K562 (cell line): ENCODE measurements around the gene PTPRG. TPM values are rescaled to one million over a fixed set of nuclear protein-coding genes. Genes with fewer than 3 reads are reported as not detected.

ENCODE experiments used
- ATAC-seq: fragments of 200-7000 bp; cut with Tn5 transposase; 3 replicates; pipeline ENCODE4 v1.9.1; 2020; ENCODE audit warnings: moderate library complexity
- BruUV-seq: library from RNA; stranded (reverse); fragments of 400-500 nt; replicated peaks from 2 replicates; lab custom pipeline; 2021; lab: Mats Ljungman, UMichigan
- CTCF ChIA-PET: fragments of 300-600 bp; formaldehyde crosslinking; extraction: SDS; loops from one replicate; lab custom pipeline; 2021; ENCODE audit warnings: low intra/inter-chr PET ratio; lab: Yijun Ruan, JAX
- POLR2A ChIA-PET: fragments of 300-600, 350-650 bp; sonication (Branson Sonifier 250); formaldehyde crosslinking; extraction: SDS; loops from one replicate; lab custom pipeline; 2021; ENCODE audit warnings: antibody characterized with exemption, inconsistent platforms; lab: Yijun Ruan, JAX
- DNase-seq, 4 experiments: peaks; one replicate each; pipeline versions ENCODE4 v3.0.0 to v3.0.0-alpha.2; 2011 to 2018; ENCODE audit warnings: low spot score in 3 of 4, mixed read lengths in 3 of 4; ENCODE audit errors: extremely low read depth in 1 of 4
- FAIRE-seq: peaks from 2 replicates; lab custom pipeline; 2011; peaks lifted over from hg19 to GRCh38; lab: Jason Lieb, UNC
- H2AFZ ChIP-seq: 2 replicates; pipeline ENCODE4 v1.6.0; 2011; ENCODE audit warnings: low read depth, low read length, control low read depth, inconsistent platforms
- H3K27ac ChIP-seq: fragments of 200-600 bp; 3 replicates; pipeline ENCODE4 v1.8.0; 2011; ENCODE audit warnings: low read depth, mild to moderate bottlenecking, control low read depth, inconsistent platforms, low read length, moderate library complexity, mixed read lengths; ENCODE audit errors: extremely low read depth
- H3K27me3 ChIP-seq, 2 experiments: fragments of 300-600 bp in 1 of 2; 2 replicates in 1 of 2; 3 replicates in 1 of 2; pipeline versions ENCODE4 v1.6.0 to v1.8.0; 2011; ENCODE audit warnings: inconsistent platforms in 2 of 2, low read length in 2 of 2, mild to moderate bottlenecking in 1 of 2, mixed read lengths in 1 of 2, moderate library complexity in 1 of 2; ENCODE audit not compliant: control insufficient read depth in 2 of 2, insufficient read depth in 2 of 2
- H3K36me3 ChIP-seq: fragments of 300-600 bp; 3 replicates; pipeline ENCODE4 v1.8.0; 2011; ENCODE audit warnings: mild to moderate bottlenecking, low read length, inconsistent platforms; ENCODE audit not compliant: control insufficient read depth, insufficient read depth
- H3K4me1 ChIP-seq, 2 experiments: fragments of 200-600 bp in 1 of 2; replicated peaks in 1 of 2; 2 replicates in 1 of 2; 3 replicates in 1 of 2; pipeline versions ENCODE4 v1.5.1 to v1.8.0; 2011; ENCODE audit warnings: inconsistent platforms in 2 of 2, low read length in 2 of 2, mild to moderate bottlenecking in 1 of 2, mixed read lengths in 1 of 2, moderate library complexity in 1 of 2; ENCODE audit not compliant: control insufficient read depth in 2 of 2, insufficient read depth in 2 of 2
- H3K4me2 ChIP-seq: 2 replicates; pipeline ENCODE4 v1.6.1; 2011; ENCODE audit warnings: low read length, control low read depth, inconsistent platforms, mixed read lengths; ENCODE audit not compliant: insufficient read depth
- H3K4me3 ChIP-seq: fragments of 200-600 bp; sonication (generic), shearing (Covaris generic); 2 replicates; pipeline ENCODE4 v1.5.1; 2016; ENCODE audit warnings: control low read depth, inconsistent platforms
- H3K79me2 ChIP-seq: fragments of 200-600 bp; 3 replicates; pipeline ENCODE4 v1.8.0; 2011; ENCODE audit warnings: low read length, inconsistent platforms; ENCODE audit not compliant: control insufficient read depth, insufficient read depth
- H3K9ac ChIP-seq, 2 experiments: 2 replicates each; pipeline versions ENCODE4 v1.6.0 to v1.6.1; 2011; ENCODE audit warnings: low read depth in 2 of 2, low read length in 2 of 2, control low read depth in 1 of 2, inconsistent platforms in 1 of 2, mild to moderate bottlenecking in 1 of 2, mixed read lengths in 1 of 2; ENCODE audit not compliant: insufficient read depth in 1 of 2
- H3K9me1 ChIP-seq: one replicate; pipeline ENCODE4 v1.6.0; 2011; ENCODE audit warnings: inconsistent platforms, mild to moderate bottlenecking, low read length, moderate library complexity; ENCODE audit not compliant: control insufficient read depth, insufficient read depth
- H3K9me3 ChIP-seq: replicated peaks from 2 replicates; pipeline ENCODE4 v1.5.1; 2011; ENCODE audit warnings: low read depth, low read length, inconsistent platforms; ENCODE audit not compliant: control insufficient read depth, insufficient read depth
- H4K20me1 ChIP-seq: replicated peaks from 2 replicates; pipeline ENCODE4 v1.6.1; 2011; ENCODE audit warnings: low read length, inconsistent platforms, mixed read lengths; ENCODE audit not compliant: control insufficient read depth, insufficient read depth
- CCAR2 ChIP-seq: fragments of 200-400 bp; formaldehyde crosslinking; IDR thresholded peaks from 2 replicates; pipeline ENCODE4 v1.6.1; 2017; ENCODE audit warnings: mild to moderate bottlenecking, low read depth, low read length
- CSDE1 ChIP-seq, 2 experiments: fragments of 450-650 bp; IDR thresholded peaks; 2 replicates each; pipeline ENCODE4 v1.6.1; 2016; ENCODE audit warnings: mild to moderate bottlenecking in 1 of 2
- DDX20 ChIP-seq: fragments of 450-650 bp; IDR thresholded peaks from 2 replicates; pipeline ENCODE4 v1.6.1; 2016; ENCODE audit warnings: missing genetic modification characterization, low read depth, mild to moderate bottlenecking, missing compliant biosample characterization, moderate library complexity
- GTF2A2 ChIP-seq: IDR thresholded peaks from 2 replicates; pipeline ENCODE4 v1.6.1; 2016; ENCODE audit warnings: mild to moderate bottlenecking, missing genetic modification characterization, missing compliant biosample characterization
- HDAC3 ChIP-seq: fragments of 450-650 bp; IDR thresholded peaks from 2 replicates; pipeline ENCODE4 v1.6.1; 2018; ENCODE audit warnings: borderline replicate concordance, mild to moderate bottlenecking, moderate library complexity; ENCODE audit not compliant: partially characterized antibody
- MBD1 ChIP-seq: fragments of 250-450 bp; sonication (Bioruptor Pico); IDR thresholded peaks from 2 replicates; pipeline ENCODE4 v1.8.0; 2022; ENCODE audit warnings: inconsistent platforms
- POLR2B ChIP-seq: fragments of 450-650 bp; IDR thresholded peaks from 2 replicates; pipeline ENCODE4 v1.6.1; 2018; ENCODE audit warnings: low read depth; ENCODE audit not compliant: partially characterized antibody
- RBM22 ChIP-seq: fragments of 200-400 bp; formaldehyde crosslinking; IDR thresholded peaks from 2 replicates; pipeline ENCODE4 v1.6.1; 2018; ENCODE audit warnings: low read length, low read depth; ENCODE audit not compliant: poor library complexity, severe bottlenecking
- SIN3B ChIP-seq: fragments of 450-650 bp; IDR thresholded peaks from 2 replicates; pipeline ENCODE4 v1.6.1; 2017; ENCODE audit warnings: low read depth, mild to moderate bottlenecking, moderate library complexity
- SMC3 ChIP-seq: conservative IDR thresholded peaks from 2 replicates; pipeline ENCODE4 v1.6.1; 2011; ENCODE audit warnings: low read depth, low read length, improper control_type of control experiment; ENCODE audit not compliant: insufficient read depth
- SPI1 ChIP-seq: IDR thresholded peaks from 2 replicates; pipeline ENCODE4 v1.6.1; 2011; ENCODE audit warnings: low read depth, low read length, control low read depth, borderline replicate concordance
- SREBF2 ChIP-seq: sonication (generic); formaldehyde crosslinking; IDR thresholded peaks from 2 replicates; pipeline ENCODE4 v1.4.0; 2020; ENCODE audit warnings: mild to moderate bottlenecking, missing genetic modification reagents
- WHSC1 ChIP-seq: IDR thresholded peaks from one replicate; pipeline ENCODE4 v1.6.1; 2012; ENCODE audit warnings: low read length, control low read depth, inconsistent platforms
- ZNF239 ChIP-seq: fragments of 250-450 bp; sonication (Bioruptor Pico); IDR thresholded peaks from 2 replicates; pipeline ENCODE4 v1.4.0; 2020; ENCODE audit warnings: mild to moderate bottlenecking
- ZNF263 ChIP-seq: sonication (generic); formaldehyde crosslinking; IDR thresholded peaks from 2 replicates; pipeline ENCODE4 v1.8.0; 2022; ENCODE audit warnings: mild to moderate bottlenecking, missing genetic modification reagents, borderline replicate concordance
- ZNF445 ChIP-seq: fragments of 250-450 bp; sonication (Bioruptor Pico); IDR thresholded peaks from 2 replicates; pipeline ENCODE4 v1.4.0; 2020; ENCODE audit warnings: low read depth, mild to moderate bottlenecking, moderate library complexity
- WGBS: fragments of 100-300 bp; shearing (Covaris generic); methylation state at CpG from one replicate; pipeline ENCODE4 v1.1.6; 2016; ENCODE audit warnings: low coverage, mixed read lengths; ENCODE audit not compliant: insufficient coverage; ENCODE audit errors: missing lambda C conversion rate; 5-methylcytosine and 5-hydroxymethylcytosine counted together
- in situ Hi-C: fragments of 300-500 bp; cut with MboI; formaldehyde crosslinking; loops from 4 replicates; pipeline ENCODE4 v1.15.0; 2018; ENCODE audit warnings: inconsistent platforms, mixed read lengths
- intact Hi-C: fragments of 100-400 bp; cut with micrococcal nuclease; formaldehyde crosslinking; loops from 2 replicates; pipeline ENCODE4 v1.14.2; 2022
- polyA plus RNA-seq, 8 experiments: library from polyadenylated mRNA; depleted of rRNA in 4 of 8; stranded (reverse) in 5 of 8; unstranded in 3 of 8; fragments of >200 nt; fragmentation: Nextera tagmentation in 2 of 8; fragmentation: Illumina TruSeq in 1 of 8; extraction: Ambion mirVana in 2 of 8; extraction: Trizol in 1 of 8; gene quantifications; 2 replicates each; pipeline versions ENCODE4 v1.2.1 to v1.2.3, GENCODE V29; 2011 to 2014; ENCODE audit warnings: inconsistent platforms in 1 of 8, missing spikeins in 1 of 8
- total RNA-seq, 7 experiments: library from RNA; depleted of rRNA in 6 of 7; stranded (reverse); fragments of >200 nt in 6 of 7; fragmentation: Illumina TruSeq in 2 of 7; extraction: Trizol in 2 of 7; gene quantifications; 2 replicates each; pipeline versions ENCODE4 v1.2.1 to v1.2.3, GENCODE V29; 2011 to 2021; ENCODE audit warnings: low replicate concordance in 1 of 7
- TF ChIP-seq, protein P1 (sequence below): IDR thresholded peaks from 2 replicates; pipeline ENCODE4 v1.6.1; 2011; ENCODE audit warnings: borderline replicate concordance, low read depth, mild to moderate bottlenecking, moderate library complexity, low read length; ENCODE audit not compliant: insufficient read depth, poor library complexity, severe bottlenecking
- TF ChIP-seq, protein P2 (sequence below): fragments of 450-650 bp; IDR thresholded peaks from 2 replicates; pipeline ENCODE4 v1.6.1; 2016

PTPRG gene
- total and polyA plus RNA-seq, 9 of the 15 experiments (the other 6 are each of a cell fraction or from before 2014, with no cell fraction given) = 0.16 TPM; not detected in 8

GRCh38 chr3:62214850-62215249 is 653.5 kb downstream of the PTPRG start:
- ATAC-seq = no peak
- Histone ChIP-seq H3K79me2 (no peaks in the 10 kb centered on the region), H3K27me3 (no peaks in the 10 kb centered on the region), H3K9me1 (no peaks in the 10 kb centered on the region), H3K36me3 (no peaks in the 10 kb centered on the region), H3K4me1 (no peaks in the 10 kb centered on the region), H4K20me1 (no peaks in the 10 kb centered on the region), H2AFZ (no peak overlapping the region), H3K4me3 (no peak overlapping the region), H3K27ac (no peak overlapping the region), H3K4me2 (no peak overlapping the region), H3K9ac (no peak overlapping the region), H3K9me3 (no peaks in the 10 kb centered on the region)
- intact Hi-C loops = no loop called here
- DNase-seq = no peak
- WGBS = 4% methylated on average over 4 of the region's 4 CpGs
- no TSS peak for BruUV-seq
- no peak for TF ChIP-seq ZNF263
- TF ChIP-seq GTF2A2 (tag) = no peak
- no peak for TF ChIP-seq SMC3
- no peak for TF ChIP-seq SREBF2 (CRISPR knock-in tag)
- no peak for TF ChIP-seq WHSC1
- TF ChIP-seq MBD1 (CRISPR knock-in tag) = no peak
- TF ChIP-seq ZNF239 (CRISPR knock-in tag) = no peak
- TF ChIP-seq CCAR2 = no peak
- no peak for TF ChIP-seq ZNF445
- TF ChIP-seq, protein P1, sequence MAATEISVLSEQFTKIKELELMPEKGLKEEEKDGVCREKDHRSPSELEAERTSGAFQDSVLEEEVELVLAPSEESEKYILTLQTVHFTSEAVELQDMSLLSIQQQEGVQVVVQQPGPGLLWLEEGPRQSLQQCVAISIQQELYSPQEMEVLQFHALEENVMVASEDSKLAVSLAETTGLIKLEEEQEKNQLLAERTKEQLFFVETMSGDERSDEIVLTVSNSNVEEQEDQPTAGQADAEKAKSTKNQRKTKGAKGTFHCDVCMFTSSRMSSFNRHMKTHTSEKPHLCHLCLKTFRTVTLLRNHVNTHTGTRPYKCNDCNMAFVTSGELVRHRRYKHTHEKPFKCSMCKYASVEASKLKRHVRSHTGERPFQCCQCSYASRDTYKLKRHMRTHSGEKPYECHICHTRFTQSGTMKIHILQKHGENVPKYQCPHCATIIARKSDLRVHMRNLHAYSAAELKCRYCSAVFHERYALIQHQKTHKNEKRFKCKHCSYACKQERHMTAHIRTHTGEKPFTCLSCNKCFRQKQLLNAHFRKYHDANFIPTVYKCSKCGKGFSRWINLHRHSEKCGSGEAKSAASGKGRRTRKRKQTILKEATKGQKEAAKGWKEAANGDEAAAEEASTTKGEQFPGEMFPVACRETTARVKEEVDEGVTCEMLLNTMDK = no peak
- TF ChIP-seq POLR2B = no peak
- no peak for TF ChIP-seq CSDE1 (IDR thresholded peaks at IDR 0.05)
- TF ChIP-seq SIN3B = no peak
- TF ChIP-seq SPI1 = no peak
- TF ChIP-seq DDX20 (tag) = no peak
- TF ChIP-seq, protein P2, sequence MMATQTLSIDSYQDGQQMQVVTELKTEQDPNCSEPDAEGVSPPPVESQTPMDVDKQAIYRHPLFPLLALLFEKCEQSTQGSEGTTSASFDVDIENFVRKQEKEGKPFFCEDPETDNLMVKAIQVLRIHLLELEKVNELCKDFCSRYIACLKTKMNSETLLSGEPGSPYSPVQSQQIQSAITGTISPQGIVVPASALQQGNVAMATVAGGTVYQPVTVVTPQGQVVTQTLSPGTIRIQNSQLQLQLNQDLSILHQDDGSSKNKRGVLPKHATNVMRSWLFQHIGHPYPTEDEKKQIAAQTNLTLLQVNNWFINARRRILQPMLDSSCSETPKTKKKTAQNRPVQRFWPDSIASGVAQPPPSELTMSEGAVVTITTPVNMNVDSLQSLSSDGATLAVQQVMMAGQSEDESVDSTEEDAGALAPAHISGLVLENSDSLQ = no peak
- no peak for TF ChIP-seq HDAC3
- TF ChIP-seq RBM22 = no peak
- POLR2A ChIA-PET = no interaction called here
- in situ Hi-C loops = no loop called here
- CTCF ChIA-PET = no interaction called here
- no peak for FAIRE-seq
